Stimulated activated naive CD8-positive, alpha-beta T cell treated with anti-CD3 and anti-CD28 coated beads, Interleukin-15, amount 100 ng/mL, for 72 hours (primary cell): ENCODE data around the gene FUT2.
"Not testable (repeated sequence)": the region's sequence is repeated elsewhere in the genome, so short reads cannot be mapped to it uniquely, and the experiment has no call there.

ENCODE experiments used
- ATAC-seq: fragments of 150-1000 bp; cut with Tn5 transposase; 2 replicates; pipeline ENCODE4 v1.10.0; 2021; ENCODE audit warnings: mild to moderate bottlenecking, moderate library complexity
- DNase-seq, 2 donors: peaks; one replicate each; pipeline ENCODE4 v3.0.0; 2021 to 2022
- H3K27ac Mint-ChIP-seq, 2 donors: one replicate each; pipeline ENCODE4 v1.8.0; 2022; ENCODE audit warnings: mild to moderate bottlenecking in 2 of 2, mixed read lengths in 2 of 2, moderate library complexity in 2 of 2
- H3K27me3 Mint-ChIP-seq: one replicate; pipeline ENCODE4 v1.8.0; 2022; ENCODE audit warnings: mixed read lengths
- H3K4me1 Mint-ChIP-seq: one replicate; pipeline ENCODE4 v1.8.0; 2022; ENCODE audit warnings: mild to moderate bottlenecking, mixed read lengths
- H3K4me3 Mint-ChIP-seq, 2 donors: one replicate each; pipeline ENCODE4 v1.8.0; 2022; ENCODE audit warnings: mild to moderate bottlenecking in 2 of 2, mixed read lengths in 2 of 2, moderate library complexity in 1 of 2
- H3K9me3 Mint-ChIP-seq, 2 donors: one replicate each; pipeline ENCODE4 v1.8.0; 2022; ENCODE audit warnings: mixed read lengths in 2 of 2

The FUT2 gene

DNA sequence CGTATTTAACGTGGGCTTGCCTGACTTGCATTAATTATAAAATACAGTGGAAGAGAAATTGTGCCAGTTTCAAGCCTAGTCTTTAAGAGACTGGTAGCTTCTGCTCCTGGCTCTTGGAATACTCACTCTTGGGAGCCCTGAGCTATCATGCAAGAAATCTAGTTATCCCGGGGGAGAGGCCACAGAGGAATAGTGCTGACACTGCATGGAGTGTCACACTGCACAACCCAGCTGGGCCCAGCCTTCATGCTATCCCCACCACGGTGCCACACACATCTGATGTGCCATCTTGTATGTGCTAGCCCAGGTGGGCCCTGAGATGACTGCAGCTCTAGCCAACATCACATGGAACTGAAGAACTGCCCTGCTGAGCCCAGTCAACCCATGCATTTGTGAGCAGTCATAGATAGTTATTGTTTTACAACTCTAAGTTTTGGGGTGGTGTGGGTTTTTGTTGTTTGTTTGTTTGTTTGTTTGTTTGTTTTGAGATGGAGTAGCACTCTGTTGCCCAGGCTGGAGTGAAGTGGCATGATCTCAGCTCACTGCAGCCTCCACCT lies 15.4 kb downstream of the FUT2 start:
- no peaks in the 10 kb centered on the region for H3K27me3 Mint-ChIP-seq
- DNase-seq (no peak), ATAC-seq (no peak)
- H3K27ac Mint-ChIP-seq = no peak overlapping the region
- H3K9me3 Mint-ChIP-seq = peaks cover 0 to 9% of the 10 kb centered on the region in 2 donors
- peaks cover 26% of the 10 kb centered on the region for H3K4me1 Mint-ChIP-seq
- H3K4me3 Mint-ChIP-seq = no peak overlapping the region

DNA sequence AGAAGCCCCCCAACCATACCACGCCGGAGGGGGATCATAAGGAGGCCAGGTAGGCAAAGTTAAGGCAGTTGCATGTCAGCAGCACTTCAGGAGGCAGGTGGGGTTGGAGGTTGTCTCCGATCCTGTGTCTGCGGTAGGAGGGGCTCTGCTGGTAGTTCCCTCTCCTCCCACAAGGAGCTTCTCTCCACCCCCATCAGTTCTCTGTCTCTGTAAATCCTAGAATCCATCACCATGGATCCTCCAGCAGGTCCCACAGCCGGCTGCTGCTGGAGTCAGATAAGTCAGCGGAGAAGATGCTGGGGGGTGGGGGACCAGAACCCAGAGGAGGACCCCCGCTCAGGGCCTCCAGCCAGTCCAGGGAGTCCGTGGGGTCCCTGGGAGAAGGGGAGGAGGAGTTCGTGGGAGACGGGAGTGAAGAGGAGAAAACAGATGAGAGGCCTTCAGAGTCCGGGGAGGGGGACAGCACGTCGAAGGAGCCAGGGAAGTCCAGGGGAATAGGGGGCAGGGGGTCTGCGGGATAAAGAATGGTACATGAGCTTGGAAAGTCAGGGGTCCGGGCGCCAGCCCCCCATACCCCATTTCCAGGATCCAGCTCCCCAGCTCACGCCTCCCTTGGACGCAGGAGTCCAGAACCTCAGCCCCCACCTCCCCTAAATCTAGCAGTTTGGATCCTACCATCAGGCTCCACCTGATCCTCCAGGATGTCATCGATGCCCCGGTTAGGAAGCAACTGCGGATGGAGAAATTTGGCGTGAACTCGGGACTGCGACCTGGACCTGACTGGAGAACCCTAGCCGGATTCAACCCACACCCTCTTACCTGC lies 17.5 kb downstream of the FUT2 start:
- Mint-ChIP-seq H3K9me3 (peaks cover 0 to 9% of the 10 kb centered on the region in 2 donors), H3K4me1 (peaks cover 26% of the 10 kb centered on the region), H3K4me3 (peak overlapping the region; percentile 93 to 94), H3K27ac (peak overlapping the region; percentile 37 to 55), H3K27me3 (no peaks in the 10 kb centered on the region)
- ATAC-seq = no peak
- no peak for DNase-seq

DNA sequence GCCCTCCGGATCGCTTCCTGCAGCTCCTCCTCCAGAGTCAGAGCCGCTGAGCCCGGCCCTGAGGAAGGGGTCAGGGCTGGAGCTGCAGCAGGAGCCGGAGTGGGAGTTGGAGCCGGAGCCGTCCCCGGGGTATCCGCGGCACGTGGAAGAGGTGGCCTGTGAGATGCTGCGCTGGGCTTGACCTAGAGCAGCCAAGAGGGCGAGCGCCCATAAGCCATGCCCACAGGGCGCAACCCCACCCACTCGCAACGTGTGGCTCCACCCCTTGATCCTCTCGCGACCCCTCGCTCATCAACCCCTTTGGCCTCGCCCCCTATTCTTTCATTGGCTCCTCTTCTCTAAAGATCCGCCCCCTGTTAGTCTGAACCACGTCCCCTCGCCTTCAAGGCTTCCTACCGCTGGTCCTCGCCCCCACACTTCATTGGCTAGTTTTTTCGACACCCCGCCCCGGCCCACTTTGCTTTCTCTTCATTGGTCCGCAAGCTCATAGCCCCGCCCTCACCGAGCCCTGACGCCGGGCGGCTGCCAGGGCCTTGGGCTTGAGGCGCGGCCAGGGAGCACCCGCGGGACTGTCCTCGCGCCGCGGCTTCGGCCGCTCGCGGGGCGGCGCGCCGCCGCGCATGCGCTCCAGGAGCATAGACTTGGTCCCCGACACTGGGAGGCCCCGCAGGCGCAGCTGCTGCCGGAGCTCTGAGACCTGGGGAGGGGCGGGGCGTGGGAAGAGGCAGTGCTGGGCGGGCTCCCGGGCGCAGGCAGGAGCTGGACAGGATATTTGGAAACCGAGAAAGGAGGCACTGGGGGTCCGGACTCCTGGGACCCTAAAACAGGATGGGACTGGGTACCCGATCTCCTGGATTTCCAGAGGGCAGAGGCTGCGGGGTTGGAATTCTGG lies 18.3 kb downstream of the FUT2 start:
- ATAC-seq (peak; percentile 94), DNase-seq (peak; percentile 99)
- Mint-ChIP-seq H3K4me3 (peak overlapping the region; percentile 93 to 94), H3K9me3 (peaks cover 0 to 9% of the 10 kb centered on the region in 2 donors), H3K27me3 (no peaks in the 10 kb centered on the region), H3K27ac (peak overlapping the region; percentile 96 to 97), H3K4me1 (peaks cover 27% of the 10 kb centered on the region)

DNA sequence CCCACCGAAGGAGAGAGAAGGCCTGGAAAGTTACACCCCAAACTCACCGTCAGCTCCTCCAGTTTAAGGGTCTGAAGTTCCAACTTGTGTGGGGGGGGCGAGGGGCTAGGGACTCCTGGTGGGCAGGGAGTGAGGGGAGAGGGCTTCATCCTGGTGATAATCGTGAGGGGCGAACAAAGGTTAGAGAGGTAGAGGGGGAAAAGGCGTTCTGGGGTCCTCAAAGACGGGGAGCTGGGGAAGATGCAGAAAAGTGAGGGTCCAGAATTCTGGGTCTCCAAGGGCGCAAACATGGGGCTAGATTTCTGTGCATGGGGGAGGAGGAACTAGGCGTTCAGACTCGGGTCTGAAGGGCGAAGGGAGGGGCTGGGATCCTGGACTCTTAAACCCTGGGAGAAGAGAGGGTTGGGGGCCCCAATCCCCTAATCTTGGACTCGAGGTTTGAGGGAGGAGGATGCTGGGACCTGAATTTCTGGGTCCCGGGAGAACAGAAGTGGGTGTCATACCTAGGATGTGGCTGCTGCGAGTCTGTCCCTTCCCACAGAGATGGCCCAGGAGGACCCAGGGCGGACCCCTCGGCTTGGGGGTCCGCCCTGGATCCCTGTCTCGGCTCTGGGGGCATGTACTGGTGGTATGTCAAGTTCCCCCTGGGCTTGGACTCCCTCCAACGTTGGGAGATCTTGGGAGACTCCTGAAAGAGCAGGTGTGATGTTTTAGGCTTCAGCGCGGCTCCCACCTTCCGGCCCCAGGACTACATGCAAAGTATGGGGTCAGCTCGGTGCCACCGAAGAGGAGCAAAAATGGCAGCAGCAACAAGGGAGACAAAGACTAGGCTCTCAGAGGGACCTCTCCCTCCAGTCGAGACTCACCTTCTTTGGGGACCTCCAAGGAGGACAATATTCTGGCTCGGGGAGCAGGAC lies 19.2 kb downstream of the FUT2 start:
- H3K9me3 Mint-ChIP-seq = peaks cover 0 to 9% of the 10 kb centered on the region in 2 donors
- DNase-seq = no peak
- H3K4me1 Mint-ChIP-seq = peaks cover 35% of the 10 kb centered on the region
- H3K4me3 Mint-ChIP-seq = peak overlapping the region; percentile 93 to 94
- H3K27me3 Mint-ChIP-seq = no peaks in the 10 kb centered on the region
- no peak for ATAC-seq
- peak overlapping the region; percentile 96 to 97 for H3K27ac Mint-ChIP-seq

DNA sequence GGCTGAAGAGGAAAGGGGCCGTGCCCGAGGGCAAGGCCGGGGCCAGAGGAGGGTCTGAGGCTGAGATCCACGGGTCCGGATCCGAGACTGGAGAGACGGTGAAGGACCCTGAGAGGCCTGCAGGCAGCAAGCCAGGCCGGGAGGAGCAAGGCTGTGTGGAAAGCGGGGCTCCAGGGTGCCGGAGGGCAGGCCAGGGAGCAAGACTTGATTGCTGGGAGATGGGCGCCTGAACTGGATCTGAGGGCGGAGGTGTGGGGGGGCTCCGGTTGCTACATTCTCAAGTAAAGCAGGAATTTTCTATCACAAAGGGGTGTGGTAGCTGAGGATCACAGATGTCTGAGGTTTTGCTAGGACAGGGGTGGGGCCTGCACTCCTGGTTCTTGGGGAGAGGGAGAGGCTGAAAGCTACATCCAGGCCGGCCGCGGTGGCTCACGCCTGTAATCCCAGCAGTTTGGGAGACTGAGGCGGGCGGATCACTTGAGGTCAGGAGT lies 20.0 kb downstream of the FUT2 start:
- DNase-seq = no peak
- Mint-ChIP-seq H3K4me1 (peaks cover 41% of the 10 kb centered on the region), H3K9me3 (peaks cover 0 to 7% of the 10 kb centered on the region in 2 donors), H3K27me3 (no peaks in the 10 kb centered on the region), H3K4me3 (no peak overlapping the region), H3K27ac (no peak overlapping the region)
- ATAC-seq = no peak

DNA sequence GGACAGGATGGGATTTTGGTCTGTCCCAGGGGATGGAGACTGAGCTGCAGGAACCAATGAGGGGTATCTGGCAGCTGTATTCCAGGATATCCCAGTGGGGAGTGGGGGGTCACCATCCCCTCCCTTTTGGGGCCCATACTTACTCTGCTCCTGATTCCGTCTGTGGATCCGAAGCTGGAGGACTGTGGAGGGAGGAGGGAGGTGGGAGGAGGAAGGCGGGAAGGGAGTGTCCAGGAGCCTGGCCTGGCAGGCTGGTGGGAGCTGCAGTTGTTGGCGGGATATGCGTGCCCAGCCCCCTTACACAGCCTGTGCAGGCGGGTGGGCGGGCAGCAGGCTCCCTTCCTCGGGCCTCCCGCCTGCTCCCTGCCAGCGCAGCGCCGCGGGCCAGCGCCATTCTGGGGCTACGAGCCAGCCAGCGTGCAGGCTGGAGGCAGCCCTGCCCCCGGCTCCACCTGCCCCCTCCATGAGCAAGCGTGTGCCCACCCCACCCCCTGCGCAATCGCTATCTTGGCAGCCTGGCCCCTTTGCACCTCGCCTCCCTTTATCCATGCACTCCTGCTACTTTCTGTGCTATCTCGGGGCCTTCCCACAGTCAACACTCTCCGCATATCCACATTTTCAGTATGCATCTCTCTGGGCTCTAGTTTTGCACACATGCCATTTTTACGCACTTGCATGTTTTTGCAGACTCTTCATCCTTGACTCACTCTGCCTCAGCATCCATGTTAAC lies 21.0 kb downstream of the FUT2 start:
- no peaks in the 10 kb centered on the region for H3K9me3 Mint-ChIP-seq
- no peak for ATAC-seq
- peaks cover 51% of the 10 kb centered on the region for H3K4me1 Mint-ChIP-seq
- H3K27me3 Mint-ChIP-seq = no peaks in the 10 kb centered on the region
- H3K4me3 Mint-ChIP-seq = no peak overlapping the region
- no peak for DNase-seq
- H3K27ac Mint-ChIP-seq = no peak overlapping the region

DNA sequence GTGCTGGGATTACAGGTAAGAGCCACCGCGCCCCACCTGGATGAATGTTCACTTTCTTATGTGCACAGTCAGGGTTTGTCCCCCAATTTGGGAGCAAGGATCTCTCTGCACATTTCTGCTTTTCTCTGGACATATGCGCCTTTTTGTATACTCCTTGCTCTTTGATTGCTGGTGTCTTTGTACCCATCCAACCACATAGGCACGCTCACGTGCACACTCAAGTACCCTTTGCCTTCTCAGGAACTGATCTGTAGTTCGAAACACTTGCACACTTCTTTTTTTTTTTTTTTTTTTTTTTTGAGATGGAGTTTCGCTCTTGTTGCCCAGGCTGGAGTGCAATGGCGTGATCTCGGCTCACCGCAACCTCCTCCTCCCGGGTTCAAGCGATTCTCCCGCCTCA lies 22.3 kb downstream of the FUT2 start:
- not testable (repeated sequence) for H3K27ac Mint-ChIP-seq, H3K27me3 Mint-ChIP-seq, H3K4me3 Mint-ChIP-seq, DNase-seq, H3K9me3 Mint-ChIP-seq, ATAC-seq
- peaks cover 48% of the 10 kb centered on the region for H3K4me1 Mint-ChIP-seq

DNA sequence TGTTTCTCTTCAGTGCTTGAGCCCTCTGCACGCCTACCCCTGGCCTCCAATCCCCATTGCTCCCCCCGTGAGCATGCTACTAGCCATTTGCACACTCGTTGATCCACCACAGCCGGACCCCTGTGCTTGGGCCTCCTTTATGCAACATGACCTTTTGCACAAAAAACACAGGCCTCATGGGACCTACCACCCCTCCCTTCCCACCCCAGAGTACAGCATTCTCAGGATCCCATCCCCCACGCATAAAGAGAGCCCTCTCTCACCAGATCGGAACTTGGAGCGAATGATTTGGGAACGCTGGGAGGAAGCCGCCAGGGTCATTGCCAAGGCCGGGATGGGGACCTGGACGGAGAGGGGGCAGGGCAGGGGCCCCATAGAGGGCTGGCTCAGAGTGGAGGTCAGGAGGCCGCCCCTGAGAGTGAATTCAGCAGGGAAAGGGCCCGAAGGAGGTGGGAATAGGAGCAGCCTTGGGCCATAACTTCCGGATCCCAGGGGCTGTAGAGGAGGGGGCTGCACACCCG lies 23.0 kb downstream of the FUT2 start:
- no peak overlapping the region for H3K4me3 Mint-ChIP-seq
- DNase-seq = no peak
- ATAC-seq = no peak
- no peaks in the 10 kb centered on the region for H3K9me3 Mint-ChIP-seq
- H3K27ac Mint-ChIP-seq = no peak overlapping the region
- no peaks in the 10 kb centered on the region for H3K27me3 Mint-ChIP-seq
- peaks cover 42% of the 10 kb centered on the region for H3K4me1 Mint-ChIP-seq

GRCh38 chr19:48719263-48720171 lies 23.7 kb downstream of the FUT2 start, which contains the start of gene MAMSTR:
Gene MAMSTR, minus strand, starts transcription at chr19:48719725. Its CDS starts 694 bp downstream, at chr19:48719031.
- H3K4me3 Mint-ChIP-seq = peak within 1 kb of the TSS; percentile 87 to 88
- DNase-seq (no peak), ATAC-seq (no peak)
- H3K9me3 Mint-ChIP-seq = peaks cover 0 to under 1% of the 10 kb centered on the region in 2 donors
- peak within 1 kb of the TSS; percentile 93 to 97 for H3K27ac Mint-ChIP-seq
- H3K27me3 Mint-ChIP-seq = no peaks in the 10 kb centered on the region
- H3K4me1 Mint-ChIP-seq = peaks cover 41% of the 10 kb centered on the region

DNA sequence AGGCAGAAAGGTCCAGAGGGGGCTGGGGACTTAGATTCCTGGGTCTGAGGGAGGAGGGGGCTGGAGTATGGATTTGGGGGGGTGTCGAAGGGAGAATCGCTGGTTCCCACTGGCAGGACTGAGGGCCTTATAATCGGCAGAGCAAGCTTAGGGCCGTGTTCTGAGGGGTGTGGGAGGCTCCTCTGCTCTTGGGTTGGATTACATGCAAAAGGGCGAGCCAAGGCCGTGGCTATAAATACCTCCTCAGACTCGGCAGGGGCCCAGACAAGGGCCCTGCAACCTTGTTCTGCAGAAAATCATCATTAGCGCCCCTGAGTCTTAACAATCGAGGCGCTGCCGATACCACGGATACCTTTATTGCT lies 24.5 kb downstream of the FUT2 start:
- ATAC-seq = peak; percentile 47
- no peaks in the 10 kb centered on the region for H3K27me3 Mint-ChIP-seq
- no peak for DNase-seq
- peak overlapping the region in 1 of 2 donors; percentile 97 for H3K27ac Mint-ChIP-seq
- H3K9me3 Mint-ChIP-seq = peaks cover 5 to 7% of the 10 kb centered on the region in 2 donors
- peak overlapping the region; percentile 87 to 88 for H3K4me3 Mint-ChIP-seq
- peaks cover 41% of the 10 kb centered on the region for H3K4me1 Mint-ChIP-seq

- peaks cover 43% of the 10 kb centered on the region for H3K4me1 Mint-ChIP-seq
- peaks cover 10 to 12% of the 10 kb centered on the region in 2 donors for H3K9me3 Mint-ChIP-seq
- DNase-seq = peak; percentile 92 to 95
- no peaks in the 10 kb centered on the region for H3K27me3 Mint-ChIP-seq
- ATAC-seq = peak; percentile 95
- peak overlapping the region; percentile 87 to 88 for H3K4me3 Mint-ChIP-seq
- peak overlapping the region; percentile 93 to 97 for H3K27ac Mint-ChIP-seq
Observed at GRCh38 chr19:48720613-48721296, 25.0 kb downstream of the FUT2 start.

GRCh38 chr19:48722196-48722708 lies 26.5 kb downstream of the FUT2 start:
- H3K27ac Mint-ChIP-seq = no peak overlapping the region
- H3K27me3 Mint-ChIP-seq = no peaks in the 10 kb centered on the region
- ATAC-seq = no peak
- DNase-seq = no peak
- peaks cover 54% of the 10 kb centered on the region for H3K4me1 Mint-ChIP-seq
- H3K9me3 Mint-ChIP-seq = peaks cover 23 to 24% of the 10 kb centered on the region in 2 donors
- H3K4me3 Mint-ChIP-seq = peak overlapping the region in 1 of 2 donors; percentile 26
